ENCODE results near the gene EVI2B. TPM values are rescaled to one million over a fixed set of nuclear protein-coding genes. Genes with fewer than 3 reads are reported as not detected.
"Not testable (repeated sequence)": the region's sequence is repeated elsewhere in the genome, so short reads cannot be mapped to it uniquely, and the experiment has no call there.

The EVI2B gene
- total RNA-seq, 2 experiments from 2014 or later = 74.9 to 102 TPM

GRCh38 chr17:31279401-31279800, 34.5 kb downstream of the EVI2B start:
- Mint-ChIP-seq H3K36me3 (ENCODE audit: low read depth) (peaks cover 3% of the 10 kb centered on the region), H3K27ac (no peak overlapping the region), H3K4me3 (no peak overlapping the region), H3K4me1 (no peaks in the 10 kb centered on the region), H3K27me3 (no peaks in the 10 kb centered on the region), H3K9me3 (no peaks in the 10 kb centered on the region)
- CTCF ChIA-PET = interaction anchor here (0.9 kb wide), 1 partner anchor 63 kb away, joined by 4 read pairs; no protein-coding TSS in a partner anchor
- no peak for DNase-seq
- POLR2A ChIA-PET = no interaction called here

- H3K4me1 Mint-ChIP-seq = no peaks in the 10 kb centered on the region
- H3K9me3 Mint-ChIP-seq = no peaks in the 10 kb centered on the region
- ChIA-PET POLR2A (no interaction called here), CTCF (no interaction called here)
- no peak for DNase-seq
- no peaks in the 10 kb centered on the region for H3K27me3 Mint-ChIP-seq
- H3K36me3 Mint-ChIP-seq (ENCODE audit: low read depth) = peaks cover 7% of the 10 kb centered on the region
- H3K27ac Mint-ChIP-seq = no peak overlapping the region
- no peak overlapping the region for H3K4me3 Mint-ChIP-seq
Observed at GRCh38 chr17:31275116-31275515, 38.7 kb downstream of the EVI2B start.

GRCh38 chr17:31274252-31274651, 39.6 kb downstream of the EVI2B start:
- Mint-ChIP-seq H3K27me3 (no peaks in the 10 kb centered on the region), H3K4me1 (no peaks in the 10 kb centered on the region), H3K9me3 (no peaks in the 10 kb centered on the region), H3K4me3 (no peak overlapping the region), H3K27ac (no peak overlapping the region), H3K36me3 (ENCODE audit: low read depth) (peaks cover 7% of the 10 kb centered on the region)
- DNase-seq = no peak
- ChIA-PET CTCF (no interaction called here), POLR2A (no interaction called here)

- Mint-ChIP-seq H3K9me3 (no peaks in the 10 kb centered on the region), H3K4me3 (no peak overlapping the region), H3K4me1 (no peaks in the 10 kb centered on the region), H3K36me3 (ENCODE audit: low read depth) (peaks cover 7% of the 10 kb centered on the region), H3K27ac (no peak overlapping the region), H3K27me3 (no peaks in the 10 kb centered on the region)
- ChIA-PET CTCF (no interaction called here), POLR2A (no interaction called here)
- no peak for DNase-seq
Observed at GRCh38 chr17:31273516-31273915, 40.3 kb downstream of the EVI2B start.

GRCh38 chr17:31272803-31273202, 41.1 kb downstream of the EVI2B start:
- POLR2A ChIA-PET = no interaction called here
- no peak overlapping the region for H3K4me3 Mint-ChIP-seq
- H3K27ac Mint-ChIP-seq = no peak overlapping the region
- H3K36me3 Mint-ChIP-seq (ENCODE audit: low read depth) = peaks cover 7% of the 10 kb centered on the region
- H3K9me3 Mint-ChIP-seq = no peaks in the 10 kb centered on the region
- CTCF ChIA-PET = no interaction called here
- H3K27me3 Mint-ChIP-seq = no peaks in the 10 kb centered on the region
- no peaks in the 10 kb centered on the region for H3K4me1 Mint-ChIP-seq
- DNase-seq = no peak

GRCh38 chr17:31272236-31272635, 41.6 kb downstream of the EVI2B start:
- no peak for DNase-seq
- ChIA-PET CTCF (no interaction called here), POLR2A (no interaction called here)
- no peak overlapping the region for H3K27ac Mint-ChIP-seq
- H3K4me3 Mint-ChIP-seq = no peak overlapping the region
- H3K36me3 Mint-ChIP-seq (ENCODE audit: low read depth) = peaks cover 9% of the 10 kb centered on the region
- no peaks in the 10 kb centered on the region for H3K4me1 Mint-ChIP-seq
- no peaks in the 10 kb centered on the region for H3K9me3 Mint-ChIP-seq
- no peaks in the 10 kb centered on the region for H3K27me3 Mint-ChIP-seq

- ChIA-PET CTCF (no interaction called here), POLR2A (no interaction called here)
- DNase-seq = no peak
- Mint-ChIP-seq H3K9me3 (no peaks in the 10 kb centered on the region), H3K4me3 (no peak overlapping the region), H3K36me3 (ENCODE audit: low read depth) (peaks cover 11% of the 10 kb centered on the region), H3K27me3 (no peaks in the 10 kb centered on the region), H3K27ac (no peak overlapping the region), H3K4me1 (no peaks in the 10 kb centered on the region)
Observed at GRCh38 chr17:31269578-31269983, 44.3 kb downstream of the EVI2B start.

- ChIA-PET POLR2A (no interaction called here), CTCF (interaction anchor here (0.8 kb wide), 1 partner anchor 11 kb away, joined by 3 read pairs; no protein-coding TSS in a partner anchor)
- DNase-seq = no peak
- Mint-ChIP-seq H3K9me3 (no peaks in the 10 kb centered on the region), H3K36me3 (ENCODE audit: low read depth) (peaks cover 11% of the 10 kb centered on the region), H3K4me1 (no peaks in the 10 kb centered on the region), H3K27me3 (no peaks in the 10 kb centered on the region), H3K4me3 (no peak overlapping the region), H3K27ac (no peak overlapping the region)
Observed at GRCh38 chr17:31269036-31269577, 44.7 kb downstream of the EVI2B start.

GRCh38 chr17:31266042-31266441, 47.8 kb downstream of the EVI2B start:
- CTCF ChIA-PET = interaction anchor here (0.6 kb wide), 1 partner anchor 37 kb away, joined by 3 read pairs; no protein-coding TSS in a partner anchor
- peaks cover 6% of the 10 kb centered on the region for H3K36me3 Mint-ChIP-seq (ENCODE audit: low read depth)
- POLR2A ChIA-PET = interaction anchor here (0.6 kb wide), 1 partner anchor 46 kb away, joined by 3 read pairs; no protein-coding TSS in a partner anchor
- H3K27ac Mint-ChIP-seq = no peak overlapping the region
- H3K4me3 Mint-ChIP-seq = no peak overlapping the region
- H3K4me1 Mint-ChIP-seq = no peaks in the 10 kb centered on the region
- no peaks in the 10 kb centered on the region for H3K9me3 Mint-ChIP-seq
- no peaks in the 10 kb centered on the region for H3K27me3 Mint-ChIP-seq
- DNase-seq = peak; percentile 10

GRCh38 chr17:31262923-31263322, 50.9 kb downstream of the EVI2B start:
- CTCF ChIA-PET; POLR2A ChIA-PET; DNase-seq; H3K27me3 Mint-ChIP-seq; H3K4me3 Mint-ChIP-seq; H3K9me3 Mint-ChIP-seq; H3K27ac Mint-ChIP-seq; H3K36me3 Mint-ChIP-seq (ENCODE audit: low read depth); H3K4me1 Mint-ChIP-seq: not testable (repeated sequence)

- no peak for DNase-seq
- no peaks in the 10 kb centered on the region for H3K27me3 Mint-ChIP-seq
- ChIA-PET POLR2A (no interaction called here), CTCF (no interaction called here)
- no peak overlapping the region for H3K4me3 Mint-ChIP-seq
- H3K9me3 Mint-ChIP-seq = no peaks in the 10 kb centered on the region
- peaks cover 8% of the 10 kb centered on the region for H3K36me3 Mint-ChIP-seq (ENCODE audit: low read depth)
- H3K4me1 Mint-ChIP-seq = no peaks in the 10 kb centered on the region
- H3K27ac Mint-ChIP-seq = no peak overlapping the region
Observed at GRCh38 chr17:31261601-31262000, 52.3 kb downstream of the EVI2B start.

- DNase-seq = no peak
- Mint-ChIP-seq H3K27ac (no peak overlapping the region), H3K4me1 (no peaks in the 10 kb centered on the region), H3K36me3 (ENCODE audit: low read depth) (peaks cover 3% of the 10 kb centered on the region), H3K9me3 (no peaks in the 10 kb centered on the region), H3K4me3 (no peak overlapping the region), H3K27me3 (no peaks in the 10 kb centered on the region)
- ChIA-PET POLR2A (no interaction called here), CTCF (no interaction called here)
Observed at GRCh38 chr17:31260151-31260550, 53.7 kb downstream of the EVI2B start.

- Mint-ChIP-seq H3K4me3 (no peak overlapping the region), H3K27ac (no peak overlapping the region), H3K4me1 (no peaks in the 10 kb centered on the region), H3K27me3 (no peaks in the 10 kb centered on the region), H3K36me3 (ENCODE audit: low read depth) (peaks cover 3% of the 10 kb centered on the region), H3K9me3 (no peaks in the 10 kb centered on the region)
- POLR2A ChIA-PET = no interaction called here
- CTCF ChIA-PET = no interaction called here
- no peak for DNase-seq
Observed at GRCh38 chr17:31256936-31257335, 56.9 kb downstream of the EVI2B start.

- H3K36me3 Mint-ChIP-seq (ENCODE audit: low read depth) = no peaks in the 10 kb centered on the region
- POLR2A ChIA-PET = no interaction called here
Observed at GRCh38 chr17:31254654-31255053, 59.2 kb downstream of the EVI2B start.

More at GRCh38 chr17:31254654-31255053, 59.2 kb downstream of the EVI2B start:
- Mint-ChIP-seq H3K27ac (no peak overlapping the region), H3K4me1 (no peaks in the 10 kb centered on the region), H3K27me3 (no peaks in the 10 kb centered on the region), H3K9me3 (no peaks in the 10 kb centered on the region), H3K4me3 (no peak overlapping the region)
- CTCF ChIA-PET = interaction anchor here (0.5 kb wide), 1 partner anchor 617 kb away, joined by 3 read pairs; no protein-coding TSS in a partner anchor
- no peak for DNase-seq

Data from activated CD4-positive, alpha-beta T cell treated with anti-CD3 and anti-CD28 coated beads, Interleukin-2, amount 10 ng/mL, durations not matched to agents 7 days and 5 days (primary cell).